ENCODE results near the gene BIN2.

DNA sequence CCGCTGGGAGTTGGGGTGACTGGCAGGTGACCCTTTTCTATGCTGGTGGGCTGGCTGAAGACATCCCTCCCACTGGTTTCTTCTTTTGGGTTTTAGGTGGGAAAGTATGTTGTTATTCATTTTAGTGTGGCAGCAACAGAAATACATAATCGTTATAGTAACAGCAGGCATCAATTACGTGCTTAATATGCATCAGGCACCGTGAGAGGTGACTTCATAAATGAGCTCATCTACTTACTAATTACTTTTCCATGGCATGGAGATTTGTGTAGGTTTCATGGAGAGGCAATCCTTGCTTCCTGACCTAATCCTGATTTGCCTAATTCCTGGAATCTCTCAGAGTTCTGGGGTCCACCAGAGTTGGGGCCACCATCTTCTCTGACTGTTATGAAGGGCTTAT is 35.9 kb upstream of the BIN2 start:
- TF ChIP-seq, protein P1, sequence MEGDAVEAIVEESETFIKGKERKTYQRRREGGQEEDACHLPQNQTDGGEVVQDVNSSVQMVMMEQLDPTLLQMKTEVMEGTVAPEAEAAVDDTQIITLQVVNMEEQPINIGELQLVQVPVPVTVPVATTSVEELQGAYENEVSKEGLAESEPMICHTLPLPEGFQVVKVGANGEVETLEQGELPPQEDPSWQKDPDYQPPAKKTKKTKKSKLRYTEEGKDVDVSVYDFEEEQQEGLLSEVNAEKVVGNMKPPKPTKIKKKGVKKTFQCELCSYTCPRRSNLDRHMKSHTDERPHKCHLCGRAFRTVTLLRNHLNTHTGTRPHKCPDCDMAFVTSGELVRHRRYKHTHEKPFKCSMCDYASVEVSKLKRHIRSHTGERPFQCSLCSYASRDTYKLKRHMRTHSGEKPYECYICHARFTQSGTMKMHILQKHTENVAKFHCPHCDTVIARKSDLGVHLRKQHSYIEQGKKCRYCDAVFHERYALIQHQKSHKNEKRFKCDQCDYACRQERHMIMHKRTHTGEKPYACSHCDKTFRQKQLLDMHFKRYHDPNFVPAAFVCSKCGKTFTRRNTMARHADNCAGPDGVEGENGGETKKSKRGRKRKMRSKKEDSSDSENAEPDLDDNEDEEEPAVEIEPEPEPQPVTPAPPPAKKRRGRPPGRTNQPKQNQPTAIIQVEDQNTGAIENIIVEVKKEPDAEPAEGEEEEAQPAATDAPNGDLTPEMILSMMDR (conservative IDR thresholded peaks at IDR 0.05): no peak
- no peak for TF ChIP-seq EZH2 (IDR thresholded peaks at IDR 0.05; ENCODE audit: low read depth)

Measured in PC-9 (cell line).